Measurements from ENCODE around the gene TYW1B.
"Not testable (repeated sequence)": the region's sequence is repeated elsewhere in the genome, so short reads cannot be mapped to it uniquely, and the experiment has no call there.

Gene TYW1B

GRCh38 chr7:72837291-72837690 is 9.3 kb upstream of the TYW1B start:
- H3K4me3 ChIP-seq (ENCODE audit: low read length); H3K9ac ChIP-seq (ENCODE audit: low read depth, low read length); H3K27ac ChIP-seq (ENCODE audit: low read depth, low read length); H3K4me1 ChIP-seq (ENCODE audit: insufficient read depth, low read length); H3K9me3 ChIP-seq (ENCODE audit: insufficient read depth, low read depth, low read length); H3K27me3 ChIP-seq (ENCODE audit: insufficient read depth, low read length): not testable (repeated sequence)
- whole genome bisulfite sequencing: 97% methylated on average over 3 of the region's 3 CpGs
- peaks cover 41% of the 10 kb centered on the region for H3K36me3 ChIP-seq (ENCODE audit: insufficient read depth, low read length)

- not testable (repeated sequence) for H3K27ac ChIP-seq (ENCODE audit: low read depth, low read length); H3K4me1 ChIP-seq (ENCODE audit: insufficient read depth, low read length); H3K27me3 ChIP-seq (ENCODE audit: insufficient read depth, low read length); H3K9ac ChIP-seq (ENCODE audit: low read depth, low read length); H3K9me3 ChIP-seq (ENCODE audit: insufficient read depth, low read depth, low read length)
- H3K4me3 ChIP-seq (ENCODE audit: low read length): peak overlapping the region; percentile 83
- 30% methylated on average over 1 of the region's 5 CpGs for WGBS
- H3K36me3 ChIP-seq (ENCODE audit: insufficient read depth, low read length): peaks cover 36% of the 10 kb centered on the region
Measured at GRCh38 chr7:72830567-72830966, 2.6 kb upstream of the TYW1B start.

- H3K27me3 ChIP-seq (ENCODE audit: insufficient read depth, low read length); H3K9me3 ChIP-seq (ENCODE audit: insufficient read depth, low read depth, low read length); H3K4me1 ChIP-seq (ENCODE audit: insufficient read depth, low read length): not testable (repeated sequence)
- 1% methylated on average over 29 of the region's 29 CpGs for WGBS
- Histone ChIP-seq H3K9ac (ENCODE audit: low read depth, low read length) (peak overlapping the region; percentile 80), H3K36me3 (ENCODE audit: insufficient read depth, low read length) (peaks cover 36% of the 10 kb centered on the region), H3K27ac (ENCODE audit: low read depth, low read length) (peak overlapping the region; percentile 80; the same call in 1 of the 2 replicates), H3K4me3 (ENCODE audit: low read length) (peak overlapping the region; percentile 83)
Measured at GRCh38 chr7:72829687-72830354, 1.8 kb upstream of the TYW1B start.

- H3K9me3 ChIP-seq (ENCODE audit: insufficient read depth, low read depth, low read length); H3K27me3 ChIP-seq (ENCODE audit: insufficient read depth, low read length); H3K4me1 ChIP-seq (ENCODE audit: insufficient read depth, low read length): not testable (repeated sequence)
- WGBS: under 1% methylated on average over 36 of the region's 36 CpGs
- Histone ChIP-seq H3K4me3 (ENCODE audit: low read length) (peak overlapping the region; percentile 83), H3K27ac (ENCODE audit: low read depth, low read length) (peak overlapping the region; percentile 80; the same call in 1 of the 2 replicates), H3K9ac (ENCODE audit: low read depth, low read length) (peak overlapping the region; percentile 80), H3K36me3 (ENCODE audit: insufficient read depth, low read length) (peaks cover 31% of the 10 kb centered on the region)
Measured at GRCh38 chr7:72829291-72829686, 1.3 kb upstream of the TYW1B start.

- H3K27ac ChIP-seq (ENCODE audit: low read depth, low read length); H3K9me3 ChIP-seq (ENCODE audit: insufficient read depth, low read depth, low read length); H3K4me3 ChIP-seq (ENCODE audit: low read length); H3K9ac ChIP-seq (ENCODE audit: low read depth, low read length); H3K4me1 ChIP-seq (ENCODE audit: insufficient read depth, low read length); H3K27me3 ChIP-seq (ENCODE audit: insufficient read depth, low read length); H3K36me3 ChIP-seq (ENCODE audit: insufficient read depth, low read length): not testable (repeated sequence)
- WGBS: 90% methylated on average over 8 of the region's 11 CpGs
Measured at GRCh38 chr7:72823765-72824732, 4.0 kb downstream of the TYW1B start.

- WGBS: 89% methylated on average over 3 of the region's 3 CpGs
- H3K9me3 ChIP-seq (ENCODE audit: insufficient read depth, low read depth, low read length); H3K27ac ChIP-seq (ENCODE audit: low read depth, low read length); H3K4me1 ChIP-seq (ENCODE audit: insufficient read depth, low read length); H3K9ac ChIP-seq (ENCODE audit: low read depth, low read length); H3K27me3 ChIP-seq (ENCODE audit: insufficient read depth, low read length); H3K36me3 ChIP-seq (ENCODE audit: insufficient read depth, low read length); H3K4me3 ChIP-seq (ENCODE audit: low read length): not testable (repeated sequence)
Measured at GRCh38 chr7:72822497-72822896, 5.5 kb downstream of the TYW1B start.

- not testable (repeated sequence) for H3K4me1 ChIP-seq (ENCODE audit: insufficient read depth, low read length); H3K9me3 ChIP-seq (ENCODE audit: insufficient read depth, low read depth, low read length); H3K27me3 ChIP-seq (ENCODE audit: insufficient read depth, low read length); H3K27ac ChIP-seq (ENCODE audit: low read depth, low read length); H3K9ac ChIP-seq (ENCODE audit: low read depth, low read length); H3K4me3 ChIP-seq (ENCODE audit: low read length); H3K36me3 ChIP-seq (ENCODE audit: insufficient read depth, low read length)
- 96% methylated on average over 10 of the region's 10 CpGs for WGBS
Measured at GRCh38 chr7:72818663-72819361, 9.2 kb downstream of the TYW1B start.

- H3K27ac ChIP-seq (ENCODE audit: low read depth, low read length); H3K36me3 ChIP-seq (ENCODE audit: insufficient read depth, low read length); H3K27me3 ChIP-seq (ENCODE audit: insufficient read depth, low read length); H3K9me3 ChIP-seq (ENCODE audit: insufficient read depth, low read depth, low read length); H3K4me1 ChIP-seq (ENCODE audit: insufficient read depth, low read length); H3K4me3 ChIP-seq (ENCODE audit: low read length); H3K9ac ChIP-seq (ENCODE audit: low read depth, low read length): not testable (repeated sequence)
- WGBS: 100% methylated on average over 1 of the region's 1 CpG
Measured at GRCh38 chr7:72817661-72818060, 10.3 kb downstream of the TYW1B start.

- not testable (repeated sequence) for H3K27me3 ChIP-seq (ENCODE audit: insufficient read depth, low read length); H3K27ac ChIP-seq (ENCODE audit: low read depth, low read length); H3K9me3 ChIP-seq (ENCODE audit: insufficient read depth, low read depth, low read length); H3K9ac ChIP-seq (ENCODE audit: low read depth, low read length); H3K4me1 ChIP-seq (ENCODE audit: insufficient read depth, low read length); H3K36me3 ChIP-seq (ENCODE audit: insufficient read depth, low read length); H3K4me3 ChIP-seq (ENCODE audit: low read length)
- 81% methylated on average over 9 of the region's 9 CpGs for WGBS
Measured at GRCh38 chr7:72816370-72817157, 11.4 kb downstream of the TYW1B start.

GRCh38 chr7:72810437-72810836 is 17.6 kb downstream of the TYW1B start:
- H3K36me3 ChIP-seq (ENCODE audit: insufficient read depth, low read length): peaks cover 15% of the 10 kb centered on the region
- 91% methylated on average over 4 of the region's 7 CpGs for WGBS
- H3K9ac ChIP-seq (ENCODE audit: low read depth, low read length): not testable (repeated sequence)

More at GRCh38 chr7:72810437-72810836, 17.6 kb downstream of the TYW1B start:
- not testable (repeated sequence) for H3K4me1 ChIP-seq (ENCODE audit: insufficient read depth, low read length); H3K4me3 ChIP-seq (ENCODE audit: low read length); H3K9me3 ChIP-seq (ENCODE audit: insufficient read depth, low read depth, low read length); H3K27ac ChIP-seq (ENCODE audit: low read depth, low read length); H3K27me3 ChIP-seq (ENCODE audit: insufficient read depth, low read length)
